ENCODE data around the gene KLF8.

- TF ChIP-seq CTCF (IDR thresholded peaks at IDR 0.05; ENCODE audit: poor library complexity) (no peak), EZH2 (IDR thresholded peaks at IDR 0.05; ENCODE audit: borderline replicate concordance) (no peak), EZH2phosphoT487 (IDR thresholded peaks at IDR 0.05; ENCODE audit: low read depth, severe bottlenecking, unreplicated experiment) (no peak)
Observed at GRCh38 chrX:56268888-56269287, 36.7 kb downstream of the KLF8 start.
